Mucosa of descending colon (tissue), 3 donors: ENCODE measurements around the gene HYAL2. TPM values are rescaled to one million over a fixed set of nuclear protein-coding genes. Genes with fewer than 3 reads are reported as not detected.

Source experiments
- ATAC-seq: fragments of 200-7000 bp; cut with Tn5 transposase; one replicate; pipeline ENCODE4 v1.9.1; 2020; ENCODE audit warnings: mild to moderate bottlenecking, moderate library complexity
- DNase-seq, 3 donors: peaks; one replicate each; pipeline ENCODE4 v3.0.0-alpha.2; 2020
- H3K36me3 ChIP-seq: fragments of 200-600 bp; one replicate; pipeline ENCODE4 v1.8.0; 2021; ENCODE audit warnings: low read depth, mild to moderate bottlenecking
- H3K4me1 ChIP-seq: fragments of 200-600 bp; one replicate; pipeline ENCODE4 v1.8.0; 2021; ENCODE audit warnings: low read depth, mild to moderate bottlenecking
- H3K4me3 ChIP-seq: fragments of 200-600 bp; one replicate; pipeline ENCODE4 v1.8.0; 2021; ENCODE audit warnings: mild to moderate bottlenecking
- H3K9me3 ChIP-seq: fragments of 200-600 bp; one replicate; pipeline ENCODE4 v1.8.0; 2021; ENCODE audit warnings: mild to moderate bottlenecking
- CTCF ChIP-seq: fragments of 200-600 bp; IDR thresholded peaks from one replicate; pipeline ENCODE4 v1.8.0; 2022; ENCODE audit warnings: antibody characterized with exemption, mild to moderate bottlenecking
- intact Hi-C, 2 donors: fragments of 100-400 bp; cut with DNase I in 1 of 2; cut with micrococcal nuclease in 1 of 2; formaldehyde crosslinking; loops; one replicate each; pipeline versions ENCODE4 v1.11.0 to v1.11.1; 2022; cut with DNase I, micrococcal nuclease
- total RNA-seq, 3 donors: library from RNA; stranded (reverse); fragmentation: NEBNext Ultra II Directional in 2 of 3; extraction: Animal tissue kit (Norgen Biotek cat#: 25700) in 2 of 3; gene quantifications; one replicate each; pipeline versions ENCODE4 v1.2.1 to v1.2.4, GENCODE V29; 2021 to 2023
- donor health status: DM: no; HTN: no; CAD: no; lungs with moderate emphysema.
- donor health status: DM: no; HTN: no; CAD: no.
- donor health status: DM: no; HTN: yes; CAD: no.

The HYAL2 gene
- total RNA-seq, 3 donors from 2014 or later, result 18.6 to 32.5 (median 29.1) TPM

- intact Hi-C loops, result no loop called here
- no peak for TF ChIP-seq CTCF
Measured at GRCh38 chr3:50337175-50337861, 14.8 kb upstream of the HYAL2 start.

GRCh38 chr3:50336452-50337174, 14.1 kb upstream of the HYAL2 start:
- intact Hi-C loops, result no loop called here
- ATAC-seq (peak; percentile 5), DNase-seq (peak in 1 of 3 donors; percentile 50)
- TF ChIP-seq CTCF, result no peak
- no peaks in the 10 kb centered on the region for H3K9me3 ChIP-seq
- H3K4me3 ChIP-seq, result peak overlapping the region; percentile 53
- peaks cover 60% of the 10 kb centered on the region for H3K4me1 ChIP-seq
- no peaks in the 10 kb centered on the region for H3K36me3 ChIP-seq

More at GRCh38 chr3:50337175-50337861, 14.8 kb upstream of the HYAL2 start:
- DNase-seq, result peak; percentile 99 to 100 (median 99)
- Histone ChIP-seq H3K9me3 (no peaks in the 10 kb centered on the region), H3K4me3 (peak overlapping the region; percentile 53), H3K36me3 (no peaks in the 10 kb centered on the region), H3K4me1 (peaks cover 60% of the 10 kb centered on the region)
- peak; percentile 87 for ATAC-seq

- Histone ChIP-seq H3K4me3 (no peak overlapping the region), H3K9me3 (no peaks in the 10 kb centered on the region), H3K36me3 (peaks cover 8% of the 10 kb centered on the region), H3K4me1 (peaks cover 47% of the 10 kb centered on the region)
- no peak for DNase-seq
- no peak for TF ChIP-seq CTCF
- intact Hi-C loops, result no loop called here
- ATAC-seq, result no peak
Measured at GRCh38 chr3:50334339-50335075, 12.0 kb upstream of the HYAL2 start.

- H3K36me3 ChIP-seq, result peaks cover 8% of the 10 kb centered on the region
- no peak for TF ChIP-seq CTCF
- intact Hi-C loops, result no loop called here
- H3K4me1 ChIP-seq, result peaks cover 41% of the 10 kb centered on the region
- H3K4me3 ChIP-seq, result no peak overlapping the region
- no peak for ATAC-seq
- no peak for DNase-seq
- no peaks in the 10 kb centered on the region for H3K9me3 ChIP-seq
Measured at GRCh38 chr3:50333744-50334328, 11.3 kb upstream of the HYAL2 start.

GRCh38 chr3:50331364-50331907, 8.9 kb upstream of the HYAL2 start:
- ATAC-seq, result no peak
- Histone ChIP-seq H3K4me1 (peaks cover 42% of the 10 kb centered on the region), H3K36me3 (peaks cover 8% of the 10 kb centered on the region), H3K9me3 (no peaks in the 10 kb centered on the region), H3K4me3 (no peak overlapping the region)
- intact Hi-C loops, result no loop called here
- DNase-seq, result no peak
- no peak for TF ChIP-seq CTCF
